ENCODE data around the gene FMNL2. TPM values are rescaled to one million over a fixed set of nuclear protein-coding genes. Genes with fewer than 3 reads are reported as not detected.

FMNL2 gene
- 10 to 100 TPM; 34.6 to 62.1 (median 51.3) TPM for total RNA-seq

GRCh38 chr2:152335016-152335725 is at the start of gene FMNL2:
FMNL2 (plus strand) TSS chr2:152335174.
- ATAC-seq (ENCODE audit: low FRiP score) (peak; percentile 93), DNase-seq (ENCODE audit: low spot score) (peak; percentile 60)
- TF ChIP-seq CTCF (IDR thresholded peaks at IDR 0.05) = no peak

- no peak for TF ChIP-seq CTCF (IDR thresholded peaks at IDR 0.05)
- DNase-seq (ENCODE audit: low spot score) (no peak), ATAC-seq (ENCODE audit: low FRiP score) (no peak)
Observed at GRCh38 chr2:152292991-152293390, 42.0 kb upstream of the FMNL2 start.

GRCh38 chr2:152297715-152298114 is 37.3 kb upstream of the FMNL2 start:
- TF ChIP-seq CTCF (IDR thresholded peaks at IDR 0.05) = no peak
- DNase-seq (ENCODE audit: low spot score) = no peak
- ATAC-seq (ENCODE audit: low FRiP score) = no peak

- no peak for TF ChIP-seq CTCF (IDR thresholded peaks at IDR 0.05)
- DNase-seq (ENCODE audit: low spot score) (no peak), ATAC-seq (ENCODE audit: low FRiP score) (no peak)
Observed at GRCh38 chr2:152298754-152299153, 36.2 kb upstream of the FMNL2 start.

GRCh38 chr2:152301131-152301530 is 33.8 kb upstream of the FMNL2 start:
- ATAC-seq (ENCODE audit: low FRiP score) (no peak), DNase-seq (ENCODE audit: low spot score) (no peak)
- no peak for TF ChIP-seq CTCF (IDR thresholded peaks at IDR 0.05)

- DNase-seq (ENCODE audit: low spot score) (no peak), ATAC-seq (ENCODE audit: low FRiP score) (no peak)
- no peak for TF ChIP-seq CTCF (IDR thresholded peaks at IDR 0.05)
Observed at GRCh38 chr2:152303951-152304350, 31.0 kb upstream of the FMNL2 start.

- DNase-seq (ENCODE audit: low spot score) = no peak
- TF ChIP-seq CTCF (IDR thresholded peaks at IDR 0.05) = no peak
- ATAC-seq (ENCODE audit: low FRiP score) = peak; percentile 66
Observed at GRCh38 chr2:152304836-152305235, 30.1 kb upstream of the FMNL2 start.

Data from omental fat pad (tissue), 4 donors.